Measurements from ENCODE around the gene TNFAIP8L3. TPM values are rescaled to one million over a fixed set of nuclear protein-coding genes. Genes with fewer than 3 reads are reported as not detected.

Gene TNFAIP8L3
- polyA plus RNA-seq, 3 donors from 2014 or later, result not detected

- no peak overlapping the region for H3K4me3 Mint-ChIP-seq
- H3K27me3 Mint-ChIP-seq (ENCODE audit: low read depth in 3 of 3), result no peaks in the 10 kb centered on the region
- no peak for DNase-seq
- peaks cover 0 to 3% (median 0%) of the 10 kb centered on the region in 6 donors for H3K9me3 Mint-ChIP-seq
- no peaks in the 10 kb centered on the region for H3K4me1 Mint-ChIP-seq
- H3K27ac Mint-ChIP-seq, result no peak overlapping the region
- H3K36me3 Mint-ChIP-seq, result peaks cover 14 to 49% (median 34%) of the 10 kb centered on the region in 3 donors
Observed at GRCh38 chr15:51011212-51011611, 83.5 kb downstream of the TNFAIP8L3 start.

GRCh38 chr15:51007131-51007666, 87.5 kb downstream of the TNFAIP8L3 start:
- Mint-ChIP-seq H3K27ac (no peak overlapping the region), H3K9me3 (peaks cover 0 to 3% (median 0%) of the 10 kb centered on the region in 6 donors), H3K4me3 (no peak overlapping the region)

More at GRCh38 chr15:51007131-51007666, 87.5 kb downstream of the TNFAIP8L3 start:
- peaks cover 21 to 55% (median 37%) of the 10 kb centered on the region in 3 donors for H3K36me3 Mint-ChIP-seq
- DNase-seq, result no peak
- no peaks in the 10 kb centered on the region for H3K27me3 Mint-ChIP-seq (ENCODE audit: low read depth in 3 of 3)
- no peaks in the 10 kb centered on the region for H3K4me1 Mint-ChIP-seq

Other genes with a start within 250 kb of the TNFAIP8L3 start
- gene AP4E1, start 186.2 kb downstream of the TNFAIP8L3 start, polyA plus RNA-seq, result 1 to 10 TPM; 2.3 to 7.0 (median 3.2) TPM
- not detected for gene CYP19A1, start 243.7 kb upstream of the TNFAIP8L3 start, polyA plus RNA-seq
- not detected for gene GLDN, start 246.7 kb upstream of the TNFAIP8L3 start, polyA plus RNA-seq